Adrenal gland (tissue), 12 donors: ENCODE measurements around the gene DUSP16. TPM values are rescaled to one million over a fixed set of nuclear protein-coding genes. Genes with fewer than 3 reads are reported as not detected.
A peak's percentile ranks its signal among the peaks of the same experiment; 100 is the strongest.
"Not testable (repeated sequence)": the region's sequence is repeated elsewhere in the genome, so short reads cannot be mapped to it uniquely, and the experiment has no call there.

ENCODE experiments used
- DNase-seq, 7 donors: peaks; one replicate each; pipeline ENCODE4 v3.0.0-alpha.2; 2019 to 2020
- H3K27ac ChIP-seq, 5 donors: fragments of 200-600 bp; sonication (generic) in 4 of 5; 1 replicate in 3 of 5; 2 replicates in 2 of 5; pipeline versions ENCODE4 v1.5.1 to v1.8.0; 2016 to 2020; ENCODE audit warnings: mild to moderate bottlenecking in 1 of 5
- H3K27me3 ChIP-seq: fragments of 200-600 bp; 2 replicates; pipeline ENCODE4 v1.8.0; 2021
- H3K36me3 ChIP-seq, 2 donors: fragments of 200-600 bp; replicated peaks in 1 of 2; 1 replicate in 1 of 2; 2 replicates in 1 of 2; pipeline versions ENCODE4 v1.5.1 to v1.8.0; 2018 to 2022
- H3K4me1 ChIP-seq, 2 donors: fragments of 200-600 bp; replicated peaks in 1 of 2; 1 replicate in 1 of 2; 2 replicates in 1 of 2; pipeline versions ENCODE4 v1.5.1 to v1.8.0; 2018 to 2021
- H3K4me3 ChIP-seq, 4 donors: fragments of 200-600 bp; sonication (generic) in 3 of 4; one replicate each; pipeline ENCODE4 v1.5.1; 2016 to 2018
- H3K9me3 ChIP-seq, 3 donors: fragments of 200-600 bp; sonication (generic) in 1 of 3; replicated peaks in 1 of 3; 1 replicate in 2 of 3; 2 replicates in 1 of 3; pipeline versions ENCODE4 v1.5.1 to v1.8.0; 2016 to 2021
- CTCF ChIP-seq, 6 experiments: fragments of 450-650 bp in 4 of 6; fragments of 200-600 bp in 2 of 6; sonication (generic) in 1 of 6; IDR thresholded peaks; 1 replicate in 5 of 6; 2 replicates in 1 of 6; pipeline versions ENCODE4 v1.5.1 to v1.8.0; 2016 to 2021; ENCODE audit warnings: antibody characterized with exemption in 6 of 6, mild to moderate bottlenecking in 2 of 6, moderate library complexity in 1 of 6
- POLR2A ChIP-seq, 2 donors: fragments of 450-650 bp; IDR thresholded peaks; one replicate each; pipeline ENCODE4 v1.6.1; 2017; ENCODE audit warnings: antibody characterized with exemption in 2 of 2, mild to moderate bottlenecking in 2 of 2, moderate library complexity in 1 of 2
- WGBS, 4 donors: extraction: QIAGEN DNeasy Blood & Tissue Kit in 2 of 4; methylation state at CpG; one replicate each; pipeline versions ENCODE4 v1.1.5 to v1.1.7; 2013 to 2017; 5-methylcytosine and 5-hydroxymethylcytosine counted together
- intact Hi-C, 2 donors: fragments of 100-400 bp; cut with DNase I; formaldehyde crosslinking; loops; one replicate each; pipeline versions ENCODE4 v1.14.1 to v1.15.0; 2022 to 2023
- polyA plus RNA-seq, 3 donors: library from polyadenylated mRNA; stranded (reverse); fragments of 200-250 nt in 2 of 3; fragments of 350-450 nt in 1 of 3; fragmentation: Illumina TruSeq in 1 of 3; extraction: RNeasy Lipid Tissue Mini Kit (QIAGEN cat#74804) in 1 of 3; gene quantifications; one replicate each; pipeline ENCODE4 v1.2.3, GENCODE V29; 2013 to 2014
- total RNA-seq, 9 donors: library from RNA; depleted of rRNA in 4 of 9; stranded (reverse); fragments of >200 nt in 4 of 9; fragments of 120-200 nt in 1 of 9; fragmentation: NEBNext Ultra II Directional in 1 of 9; extraction: Animal tissue kit (Norgen Biotek cat#: 25700) in 1 of 9; gene quantifications; one replicate each; pipeline versions ENCODE4 v1.1.0 to v1.2.4, GENCODE V29; 2013 to 2023
- donor health status: healthy with polysubstance abuse.
- donor health status: Bipolar disorder and iron deficiency.
- donor health status: DM: yes; HTN: yes; CAD: no.
- donor health status: DM: no; HTN: no; CAD: no.
- donor health status: DM: no; HTN: no; CAD: no.
- donor health status: DM: yes; HTN: yes; CAD: no.

Gene DUSP16
- total and polyA plus RNA-seq, 12 donors = 24.5 to 374 (median 109) TPM

- peak overlapping the region in 2 of 5 donors; percentile 9 to 64 for H3K27ac ChIP-seq
- no peaks in the 10 kb centered on the region for H3K9me3 ChIP-seq
- H3K36me3 ChIP-seq = peaks cover 0 to 32% of the 10 kb centered on the region in 2 donors
- intact Hi-C loops = no loop called here
- H3K27me3 ChIP-seq = no peaks in the 10 kb centered on the region
- no peaks in the 10 kb centered on the region for H3K4me1 ChIP-seq
- 82 to 87% (median 84%) methylated on average over 4 to 8 of the region's 8 CpGs for WGBS, 4 donors
- no peak for DNase-seq
- H3K4me3 ChIP-seq = no peak overlapping the region
- TF ChIP-seq POLR2A (IDR thresholded peaks at IDR 0.05) (no peak), CTCF (IDR thresholded peaks at IDR 0.05) (no peak)
Measured at GRCh38 chr12:12474471-12474928, 88.2 kb downstream of the DUSP16 start.

- intact Hi-C loops = no loop called here
- TF ChIP-seq POLR2A (IDR thresholded peaks at IDR 0.05) (no peak), CTCF (IDR thresholded peaks at IDR 0.05) (no peak)
- no peaks in the 10 kb centered on the region for H3K4me1 ChIP-seq
- 90 to 96% (median 93%) methylated on average over 4 of the region's 4 CpGs for WGBS, 4 donors
- no peak overlapping the region for H3K27ac ChIP-seq
- H3K9me3 ChIP-seq = no peaks in the 10 kb centered on the region
- H3K27me3 ChIP-seq = no peaks in the 10 kb centered on the region
- no peak overlapping the region for H3K4me3 ChIP-seq
- no peak for DNase-seq
- peaks cover 0 to 24% of the 10 kb centered on the region in 2 donors for H3K36me3 ChIP-seq
Measured at GRCh38 chr12:12473223-12473622, 89.4 kb downstream of the DUSP16 start.

- H3K27me3 ChIP-seq, H3K9me3 ChIP-seq, H3K4me3 ChIP-seq, DNase-seq, H3K27ac ChIP-seq, H3K4me1 ChIP-seq, intact Hi-C loops: not testable (repeated sequence)
- H3K36me3 ChIP-seq = peaks cover 0 to 14% of the 10 kb centered on the region in 2 donors
- 86 to 90% (median 87%) methylated on average over 12 to 36 of the region's 37 CpGs for WGBS, 4 donors
Measured at GRCh38 chr12:12471982-12472961, 90.4 kb downstream of the DUSP16 start.

GRCh38 chr12:12470751-12471306 lies 91.8 kb downstream of the DUSP16 start:
- Histone ChIP-seq H3K4me1 (no peaks in the 10 kb centered on the region), H3K27ac (peak overlapping the region in 3 of 5 donors; percentile 1 to 63 (median 26)), H3K27me3 (no peaks in the 10 kb centered on the region), H3K4me3 (no peak overlapping the region), H3K36me3 (no peaks in the 10 kb centered on the region), H3K9me3 (no peaks in the 10 kb centered on the region)
- intact Hi-C loops = no loop called here
- TF ChIP-seq POLR2A (IDR thresholded peaks at IDR 0.05) = no peak
- TF ChIP-seq CTCF (IDR thresholded peaks at IDR 0.05) = no peak
- no peak for DNase-seq
- 70 to 82% (median 74%) methylated on average over 7 of the region's 7 CpGs for WGBS, 4 donors
